IMR-90 (cell line): ENCODE measurements around the gene DNAJB5. TPM values are rescaled to one million over a fixed set of nuclear protein-coding genes. Genes with fewer than 3 reads are reported as not detected.

Experiments
- ATAC-seq: fragments of 200-7000 bp; cut with Tn5 transposase; 2 replicates; pipeline ENCODE4 v1.9.1; 2020; ENCODE audit warnings: low read depth, mild to moderate bottlenecking, moderate library complexity
- BruUV-seq: library from RNA; stranded (reverse); fragments of 400-500 nt; replicated peaks from 2 replicates; lab custom pipeline; 2021; lab: Mats Ljungman, UMichigan
- CTCF ChIA-PET: fragments of 300-600 bp; formaldehyde crosslinking; extraction: SDS; loops from one replicate; lab custom pipeline; 2021; ENCODE audit warnings: antibody characterized with exemption; lab: Yijun Ruan, JAX
- POLR2A ChIA-PET: fragments of 300-600 bp; sonication (Branson Sonifier 250); formaldehyde crosslinking; loops from one replicate; lab custom pipeline; 2022; ENCODE audit warnings: antibody characterized with exemption; ENCODE audit not compliant: unreplicated experiment; lab: Charles Lee
- DNase-seq: peaks from one replicate; pipeline ENCODE4 v3.0.0; 2013
- H2AFZ ChIP-seq: replicated peaks from 2 replicates; pipeline ENCODE3; 2013; ENCODE audit warnings: low read length, mild to moderate bottlenecking; ENCODE audit not compliant: poor library complexity
- H2AK5ac ChIP-seq: 2 replicates; pipeline ENCODE4 v1.6.1; 2013; ENCODE audit warnings: low read depth, low read length, inconsistent platforms
- H2AK9ac ChIP-seq: replicated peaks from 2 replicates; pipeline ENCODE3; 2013; ENCODE audit warnings: mild to moderate bottlenecking, low read depth, low read length, moderate library complexity; ENCODE audit not compliant: poor library complexity
- H2BK120ac ChIP-seq: 2 replicates; pipeline ENCODE4 v1.6.1; 2013; ENCODE audit warnings: low read depth, low read length, inconsistent platforms
- H2BK15ac ChIP-seq: 3 replicates; pipeline ENCODE4 v1.6.1; 2013; ENCODE audit warnings: low read depth, low read length, inconsistent platforms
- H2BK20ac ChIP-seq: 2 replicates; pipeline ENCODE4 v1.6.1; 2013; ENCODE audit warnings: low read depth, mild to moderate bottlenecking, inconsistent platforms, low read length, moderate library complexity
- H2BK5ac ChIP-seq: 2 replicates; pipeline ENCODE4 v1.6.1; 2013; ENCODE audit warnings: mild to moderate bottlenecking, low read depth, low read length, inconsistent platforms; ENCODE audit not compliant: poor library complexity, severe bottlenecking
- H3K14ac ChIP-seq: replicated peaks from 2 replicates; pipeline ENCODE4 v1.6.1; 2013; ENCODE audit warnings: low read depth, low read length, inconsistent platforms
- H3K18ac ChIP-seq: 2 replicates; pipeline ENCODE4 v1.6.1; 2013; ENCODE audit warnings: low read depth, low read length, control low read depth
- H3K23ac ChIP-seq: 2 replicates; pipeline ENCODE4 v1.6.1; 2013; ENCODE audit warnings: low read depth, low read length, inconsistent platforms
- H3K27ac ChIP-seq: 2 replicates; pipeline ENCODE4 v1.5.1; 2013; ENCODE audit warnings: mild to moderate bottlenecking, control low read depth, low read length; ENCODE audit not compliant: insufficient read depth
- H3K27me3 ChIP-seq: 2 replicates; pipeline ENCODE4 v1.6.1; 2013; ENCODE audit warnings: low read length; ENCODE audit not compliant: control insufficient read depth, insufficient read depth
- H3K36me3 ChIP-seq: 2 replicates; pipeline ENCODE4 v1.6.1; 2013; ENCODE audit warnings: low read length, mixed read lengths; ENCODE audit not compliant: control insufficient read depth, insufficient read depth
- H3K4ac ChIP-seq: 2 replicates; pipeline ENCODE4 v1.6.1; 2013; ENCODE audit warnings: low read depth, low read length, inconsistent platforms
- H3K4me1 ChIP-seq: 2 replicates; pipeline ENCODE4 v1.6.1; 2013; ENCODE audit warnings: low read length, mixed read lengths; ENCODE audit not compliant: control insufficient read depth, insufficient read depth
- H3K4me2 ChIP-seq: 2 replicates; pipeline ENCODE4 v1.6.1; 2013; ENCODE audit warnings: low read depth, mild to moderate bottlenecking, control low read depth, low read length, moderate library complexity
- H3K4me3 ChIP-seq: 2 replicates; pipeline ENCODE4 v1.5.1; 2013; ENCODE audit warnings: low read depth, mild to moderate bottlenecking, control low read depth, low read length, moderate library complexity; ENCODE audit not compliant: insufficient read depth
- H3K56ac ChIP-seq: 2 replicates; pipeline ENCODE4 v1.6.1; 2013; ENCODE audit warnings: low read length, inconsistent platforms; ENCODE audit not compliant: insufficient read depth; ENCODE audit errors: extremely low read depth
- H3K79me1 ChIP-seq, 2 experiments: 2 replicates each; pipeline ENCODE4 v1.6.1; 2013; ENCODE audit warnings: low read length in 2 of 2, inconsistent platforms in 1 of 2, low read depth in 1 of 2
- H3K9ac ChIP-seq: 2 replicates; pipeline ENCODE4 v1.6.1; 2013; ENCODE audit warnings: low read depth, low read length, control low read depth
- H3K9me1 ChIP-seq: 2 replicates; pipeline ENCODE4 v1.6.1; 2013; ENCODE audit warnings: low read length, inconsistent platforms; ENCODE audit not compliant: insufficient read depth
- H3K9me3 ChIP-seq: 2 replicates; pipeline ENCODE4 v1.6.1; 2013; ENCODE audit warnings: low read length; ENCODE audit not compliant: control insufficient read depth, insufficient read depth
- H4K20me1 ChIP-seq: 2 replicates; pipeline ENCODE4 v1.6.1; 2013; ENCODE audit warnings: low read length, inconsistent platforms; ENCODE audit not compliant: insufficient read depth
- H4K5ac ChIP-seq: 2 replicates; pipeline ENCODE4 v1.6.1; 2013; ENCODE audit warnings: mild to moderate bottlenecking, low read depth, low read length, control low read depth
- H4K8ac ChIP-seq, 2 experiments: 2 replicates each; pipeline ENCODE4 v1.6.1; 2013; ENCODE audit warnings: low read depth in 2 of 2, low read length in 2 of 2, control low read depth in 1 of 2, inconsistent platforms in 1 of 2
- H4K91ac ChIP-seq: 2 replicates; pipeline ENCODE4 v1.6.1; 2013; ENCODE audit warnings: low read depth, low read length, inconsistent platforms; ENCODE audit not compliant: insufficient read depth
- BHLHE40 ChIP-seq: fragments of 150-350 bp; IDR thresholded peaks from 2 replicates; pipeline ENCODE4 v1.6.1; 2016; ENCODE audit warnings: mild to moderate bottlenecking, low read depth, low read length
- CEBPB ChIP-seq: IDR thresholded peaks from 2 replicates; pipeline ENCODE4 v1.6.1; 2012; ENCODE audit warnings: low read depth, low read length, improper control_type of control experiment
- CHD1 ChIP-seq: IDR thresholded peaks from 2 replicates; pipeline ENCODE4 v1.6.1; 2012; ENCODE audit warnings: low read depth, low read length, improper control_type of control experiment
- CTCF ChIP-seq: conservative IDR thresholded peaks from 2 replicates; pipeline ENCODE4 v1.5.1; 2012; ENCODE audit warnings: mild to moderate bottlenecking, low read depth, low read length, improper control_type of control experiment
- ELK1 ChIP-seq: fragments of 150-350 bp; IDR thresholded peaks from 2 replicates; pipeline ENCODE4 v1.6.1; 2016; ENCODE audit warnings: low read depth, mild to moderate bottlenecking, low read length, moderate library complexity, borderline replicate concordance
- FOS ChIP-seq: fragments of 150-350 bp; IDR thresholded peaks from 2 replicates; pipeline ENCODE4 v1.6.1; 2016; ENCODE audit warnings: low read depth, low read length
- MAFK ChIP-seq: IDR thresholded peaks from 2 replicates; pipeline ENCODE4 v1.6.1; 2012; ENCODE audit warnings: low read depth, low read length, improper control_type of control experiment
- MAZ ChIP-seq: IDR thresholded peaks from 2 replicates; pipeline ENCODE4 v1.6.1; 2012; ENCODE audit warnings: low read depth, mild to moderate bottlenecking, low read length, improper control_type of control experiment, moderate library complexity, borderline replicate concordance
- MXI1 ChIP-seq: IDR thresholded peaks from 2 replicates; pipeline ENCODE4 v1.6.1; 2012; ENCODE audit warnings: low read depth, mild to moderate bottlenecking, low read length, moderate library complexity, borderline replicate concordance
- NFE2L2 ChIP-seq: fragments of 150-350 bp; IDR thresholded peaks from 2 replicates; pipeline ENCODE4 v1.6.1; 2016; ENCODE audit warnings: low read depth, mild to moderate bottlenecking, low read length
- POLR2A ChIP-seq: IDR thresholded peaks from 2 replicates; pipeline ENCODE4 v1.6.1; 2012; ENCODE audit warnings: mild to moderate bottlenecking, low read depth, low read length
- RAD21 ChIP-seq: IDR thresholded peaks from 2 replicates; pipeline ENCODE4 v1.6.1; 2012; ENCODE audit warnings: low read length, improper control_type of control experiment
- RCOR1 ChIP-seq: IDR thresholded peaks from 2 replicates; pipeline ENCODE4 v1.6.1; 2012; ENCODE audit warnings: mild to moderate bottlenecking, low read length, improper control_type of control experiment; ENCODE audit not compliant: insufficient replicate concordance
- RFX5 ChIP-seq: IDR thresholded peaks from 2 replicates; pipeline ENCODE4 v1.8.0; 2012; ENCODE audit warnings: low read depth, mild to moderate bottlenecking, low read length, moderate library complexity
- SMC3 ChIP-seq: fragments of 150-350 bp; IDR thresholded peaks from 2 replicates; pipeline ENCODE4 v1.6.1; 2016; ENCODE audit warnings: low read depth, mild to moderate bottlenecking, antibody characterized with exemption, low read length, moderate library complexity
- USF2 ChIP-seq: fragments of 150-350 bp; IDR thresholded peaks from 2 replicates; pipeline ENCODE4 v1.6.1; 2017; ENCODE audit warnings: mild to moderate bottlenecking, antibody characterized with exemption, low read length, low read depth
- dilution Hi-C: fragments of 300-500 bp; cut with HindIII; formaldehyde crosslinking; loops from one replicate; pipeline ENCODE4 v1.14.3; 2018; ENCODE audit warnings: low sequenced_read_pairs; ENCODE audit not compliant: unreplicated experiment
- in situ Hi-C: fragments of 300-500 bp; cut with MboI; formaldehyde crosslinking; loops from 3 replicates; pipeline ENCODE4 v1.14.3; 2019; ENCODE audit warnings: low sequenced_read_pairs, inconsistent platforms, mixed read lengths
- intact Hi-C: fragments of 100-400 bp; cut with micrococcal nuclease; formaldehyde crosslinking; loops from 2 replicates; pipeline ENCODE4 v1.10.0; 2022
- polyA plus RNA-seq, 3 experiments: library from polyadenylated mRNA; depleted of rRNA; stranded (reverse); fragments of >200 nt; gene quantifications; 2 replicates each; pipeline ENCODE4 v1.2.3, GENCODE V29; 2012; ENCODE audit warnings: low replicate concordance in 1 of 3
- total RNA-seq: library from RNA; depleted of rRNA; stranded (reverse); fragments of >200 nt; gene quantifications from 2 replicates; pipeline ENCODE4 v1.2.3, GENCODE V29; 2012

Gene DNAJB5
- total and polyA plus RNA-seq, 2 of the 4 experiments (the other 2 are of a cell fraction) = 11.4 to 14.9 TPM

GRCh38 chr9:35002623-35003022, 13.1 kb downstream of the DNAJB5 start:
- TF ChIP-seq MXI1 (no peak), ELK1 (no peak), MAFK (no peak), CTCF (no peak), CEBPB (no peak), RCOR1 (no peak), RFX5 (no peak), POLR2A (no peak), FOS (no peak), SMC3 (no peak), RAD21 (no peak), MAZ (no peak), USF2 (no peak), NFE2L2 (no peak), BHLHE40 (no peak), CHD1 (no peak)
- Histone ChIP-seq H4K8ac (no peak overlapping the region), H3K14ac (no peak overlapping the region), H3K79me1 (peaks cover under 1 to 3% of the 10 kb centered on the region in 2 experiments; a peak in 1 of 4 replicates), H3K9me3 (no peaks in the 10 kb centered on the region), H3K56ac (no peak overlapping the region), H3K27ac (no peak overlapping the region), H2BK120ac (no peak overlapping the region), H3K27me3 (no peaks in the 10 kb centered on the region), H2BK15ac (no peak overlapping the region), H3K9me1 (peaks cover 11% of the 10 kb centered on the region; the same call in 1 of the 2 replicates), H3K18ac (no peak overlapping the region), H2BK20ac (no peak overlapping the region), H3K9ac (no peak overlapping the region), H3K4me3 (no peak overlapping the region), H4K5ac (no peak overlapping the region), H4K20me1 (no peaks in the 10 kb centered on the region), H2BK5ac (no peak overlapping the region), H3K23ac (no peak overlapping the region), H2AK5ac (no peak overlapping the region), H2AFZ (no peak overlapping the region), H2AK9ac (no peak overlapping the region), H3K4ac (no peak overlapping the region), H3K4me1 (peaks cover 7% of the 10 kb centered on the region), H4K91ac (no peak overlapping the region), H3K4me2 (no peak overlapping the region), H3K36me3 (peaks cover 3% of the 10 kb centered on the region)
- POLR2A ChIA-PET = no interaction called here
- CTCF ChIA-PET = interaction anchor here (1.2 kb wide), 1 partner anchor 103 kb away, joined by 3 read pairs; no protein-coding TSS in a partner anchor
- intact Hi-C loops = no loop called here
- no peak for ATAC-seq
- no TSS peak for BruUV-seq
- in situ Hi-C loops = no loop called here
- no peak for DNase-seq
- dilution Hi-C loops = no loop called here
